Eye (tissue), 1 donor: ENCODE data around the gene KBTBD13.
"Not testable (repeated sequence)": the region's sequence is repeated elsewhere in the genome, so short reads cannot be mapped to it uniquely, and the experiment has no call there.

ENCODE experiments used
- DNase-seq: peaks from one replicate; pipeline ENCODE4 v3.0.0-alpha.2; 2015

Gene KBTBD13

GRCh38 chr15:65089206-65089824, 12.8 kb downstream of the KBTBD13 start:
- DNase-seq: no peak

GRCh38 chr15:65091946-65092770, 15.6 kb downstream of the KBTBD13 start:
- no peak for DNase-seq

GRCh38 chr15:65092911-65093792, 16.6 kb downstream of the KBTBD13 start:
- no peak for DNase-seq

GRCh38 chr15:65093793-65094170, 17.2 kb downstream of the KBTBD13 start:
- DNase-seq: not testable (repeated sequence)

- no peak for DNase-seq
These were observed 17.9 kb downstream of the KBTBD13 start for GRCh38 chr15:65094294-65094995.

GRCh38 chr15:65095011-65095746, 18.6 kb downstream of the KBTBD13 start:
- no peak for DNase-seq

GRCh38 chr15:65095747-65096104, 19.2 kb downstream of the KBTBD13 start:
- no peak for DNase-seq

GRCh38 chr15:65096481-65097385, 20.2 kb downstream of the KBTBD13 start:
- no peak for DNase-seq

- DNase-seq: no peak
These were observed 21.2 kb downstream of the KBTBD13 start for GRCh38 chr15:65097651-65098263.

GRCh38 chr15:65099336-65099735, 22.8 kb downstream of the KBTBD13 start:
- no peak for DNase-seq

GRCh38 chr15:65099801-65100200, 23.3 kb downstream of the KBTBD13 start:
- DNase-seq: not testable (repeated sequence)

GRCh38 chr15:65100442-65100841, 23.9 kb downstream of the KBTBD13 start:
- DNase-seq: no peak

- peak; percentile 95 for DNase-seq
These were observed 24.9 kb downstream of the KBTBD13 start for GRCh38 chr15:65101411-65101890.

- DNase-seq: peak; percentile 35
These were observed 25.6 kb downstream of the KBTBD13 start for GRCh38 chr15:65101891-65102708.

GRCh38 chr15:65102912-65103311, 26.4 kb downstream of the KBTBD13 start:
- no peak for DNase-seq

GRCh38 chr15:65105038-65105437, 28.5 kb downstream of the KBTBD13 start:
- no peak for DNase-seq

GRCh38 chr15:65106011-65106590, 29.6 kb downstream of the KBTBD13 start:
- no peak for DNase-seq

- DNase-seq: peak; percentile 47
These were observed 34.2 kb downstream of the KBTBD13 start for GRCh38 chr15:65110676-65111292.

- DNase-seq: peak; percentile 27
These were observed 38.5 kb downstream of the KBTBD13 start, which contains the start of gene UBAP1L for GRCh38 chr15:65115086-65115485. TSS of gene UBAP1L (minus strand) at chr15:65115200. CDS start at chr15:65106215, 8,985 bp downstream.
